ENCODE data around the gene MMP27. TPM values are rescaled to one million over a fixed set of nuclear protein-coding genes. Genes with fewer than 3 reads are reported as not detected.

MMP27 gene
- total RNA-seq, 1 donor from 2014 or later = not detected

DNA sequence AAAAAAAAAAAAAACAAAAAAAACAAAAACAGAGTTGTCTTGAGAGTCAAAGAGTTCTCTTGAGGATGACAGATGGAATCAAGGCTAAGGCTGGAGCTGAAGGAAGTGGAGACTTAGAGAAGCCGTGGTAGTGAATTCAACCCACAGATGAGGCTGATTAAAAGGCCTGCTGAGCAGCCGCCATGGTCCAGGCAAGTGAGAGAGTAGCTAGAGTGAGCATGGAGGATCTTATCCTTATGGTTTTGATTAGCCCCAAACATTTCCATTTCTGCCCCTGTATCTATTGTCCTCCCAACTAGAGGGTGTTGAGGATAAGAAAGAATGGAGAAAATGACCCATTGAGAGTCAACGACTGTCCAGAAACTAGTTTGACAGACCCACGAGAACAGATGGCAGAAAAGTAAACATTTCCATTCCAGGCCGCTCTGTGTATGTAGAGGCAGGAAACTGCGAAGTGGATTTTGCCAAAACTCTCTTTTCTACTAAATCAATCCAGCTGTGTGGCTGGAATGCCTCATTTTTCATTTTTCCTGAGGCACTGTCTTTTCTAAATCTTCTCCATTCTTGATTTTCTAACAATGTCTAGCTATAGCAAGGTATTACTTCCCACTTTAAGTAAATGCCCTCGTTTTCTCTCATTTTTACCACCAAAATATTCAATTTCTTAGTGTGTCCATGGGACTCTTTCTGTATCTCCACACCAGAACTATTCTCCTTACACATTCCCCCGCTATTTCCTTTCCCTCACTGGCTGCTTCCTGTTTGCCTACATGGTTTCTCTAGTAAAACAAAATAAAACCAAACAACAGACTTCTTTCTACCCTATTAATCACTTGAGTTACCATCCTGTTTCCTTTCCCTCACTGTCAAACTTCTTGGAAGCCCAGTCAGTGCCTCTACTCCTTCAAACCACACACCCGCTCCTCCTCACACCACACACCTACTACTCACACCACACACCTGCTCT is 24.6 kb upstream of the MMP27 start:
- TF ChIP-seq, protein P1, sequence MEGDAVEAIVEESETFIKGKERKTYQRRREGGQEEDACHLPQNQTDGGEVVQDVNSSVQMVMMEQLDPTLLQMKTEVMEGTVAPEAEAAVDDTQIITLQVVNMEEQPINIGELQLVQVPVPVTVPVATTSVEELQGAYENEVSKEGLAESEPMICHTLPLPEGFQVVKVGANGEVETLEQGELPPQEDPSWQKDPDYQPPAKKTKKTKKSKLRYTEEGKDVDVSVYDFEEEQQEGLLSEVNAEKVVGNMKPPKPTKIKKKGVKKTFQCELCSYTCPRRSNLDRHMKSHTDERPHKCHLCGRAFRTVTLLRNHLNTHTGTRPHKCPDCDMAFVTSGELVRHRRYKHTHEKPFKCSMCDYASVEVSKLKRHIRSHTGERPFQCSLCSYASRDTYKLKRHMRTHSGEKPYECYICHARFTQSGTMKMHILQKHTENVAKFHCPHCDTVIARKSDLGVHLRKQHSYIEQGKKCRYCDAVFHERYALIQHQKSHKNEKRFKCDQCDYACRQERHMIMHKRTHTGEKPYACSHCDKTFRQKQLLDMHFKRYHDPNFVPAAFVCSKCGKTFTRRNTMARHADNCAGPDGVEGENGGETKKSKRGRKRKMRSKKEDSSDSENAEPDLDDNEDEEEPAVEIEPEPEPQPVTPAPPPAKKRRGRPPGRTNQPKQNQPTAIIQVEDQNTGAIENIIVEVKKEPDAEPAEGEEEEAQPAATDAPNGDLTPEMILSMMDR (conservative IDR thresholded peaks at IDR 0.05; ENCODE audit: low read depth, low read length) = no peak
- H3K4me3 ChIP-seq (ENCODE audit: low read depth, low read length) = no peak overlapping the region
- no peak for DNase-seq (ENCODE audit: low read depth)

DNA sequence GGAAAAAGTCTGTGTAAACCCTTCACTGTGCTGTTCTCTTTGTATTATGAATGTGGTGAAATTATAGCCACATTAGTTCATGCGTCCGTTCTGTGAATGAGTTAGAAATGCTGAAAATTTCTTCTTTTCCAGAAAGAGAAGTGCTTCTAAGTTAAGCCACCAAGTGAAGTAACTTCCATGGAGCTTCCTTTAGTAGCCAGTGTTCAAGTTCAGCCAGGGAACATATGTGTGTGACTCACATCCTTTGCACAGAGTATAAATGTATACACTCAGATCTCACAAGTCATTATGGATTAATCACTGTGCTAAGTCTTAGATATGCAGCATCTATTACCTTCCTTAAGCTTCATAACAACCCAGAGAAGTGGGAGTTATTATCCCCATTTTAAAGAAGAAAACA is 22.3 kb upstream of the MMP27 start:
- TF ChIP-seq, protein P1 (conservative IDR thresholded peaks at IDR 0.05; ENCODE audit: low read depth, low read length) = no peak
- H3K4me3 ChIP-seq (ENCODE audit: low read depth, low read length) = no peak overlapping the region
- DNase-seq (ENCODE audit: low read depth) = no peak

DNA sequence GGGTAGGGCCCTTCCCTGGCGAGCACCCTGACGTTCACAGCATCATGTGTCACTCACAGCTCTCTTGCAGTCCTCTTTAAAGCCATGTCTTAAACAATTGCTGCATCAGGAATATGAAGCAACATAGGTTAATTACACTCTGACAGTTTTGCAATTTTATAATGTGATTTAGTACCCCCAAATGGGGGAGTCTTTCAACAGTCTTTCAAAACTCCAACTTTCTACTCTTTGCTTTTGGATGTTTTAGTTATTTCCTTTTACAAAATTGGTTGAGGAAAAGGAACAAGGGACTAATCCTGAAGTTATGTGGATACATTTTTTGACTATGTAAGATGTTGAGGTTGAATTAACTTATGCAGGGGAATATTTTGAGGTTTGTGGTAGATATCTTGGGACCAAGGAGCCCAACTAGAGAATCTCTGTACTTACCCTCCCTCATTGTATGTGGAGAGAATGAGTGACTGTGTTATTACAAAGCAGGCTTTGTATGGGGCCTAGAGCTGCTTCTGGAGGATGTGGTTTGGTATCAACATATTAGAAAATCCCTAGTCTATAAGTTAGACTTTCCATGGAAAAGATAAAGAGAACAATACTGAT is 19.4 kb upstream of the MMP27 start, which contains the start of gene MMP8:
Gene MMP8 (minus strand): TSS at position 51 of the 597 bp plus-strand sequence. CDS start 99 bp downstream, outside the sequence.
- H3K4me3 ChIP-seq (ENCODE audit: low read depth, low read length) = no peak within 1 kb of the TSS
- TF ChIP-seq, protein P1 (conservative IDR thresholded peaks at IDR 0.05; ENCODE audit: low read depth, low read length) = no peak
- no peak for DNase-seq (ENCODE audit: low read depth)

DNA sequence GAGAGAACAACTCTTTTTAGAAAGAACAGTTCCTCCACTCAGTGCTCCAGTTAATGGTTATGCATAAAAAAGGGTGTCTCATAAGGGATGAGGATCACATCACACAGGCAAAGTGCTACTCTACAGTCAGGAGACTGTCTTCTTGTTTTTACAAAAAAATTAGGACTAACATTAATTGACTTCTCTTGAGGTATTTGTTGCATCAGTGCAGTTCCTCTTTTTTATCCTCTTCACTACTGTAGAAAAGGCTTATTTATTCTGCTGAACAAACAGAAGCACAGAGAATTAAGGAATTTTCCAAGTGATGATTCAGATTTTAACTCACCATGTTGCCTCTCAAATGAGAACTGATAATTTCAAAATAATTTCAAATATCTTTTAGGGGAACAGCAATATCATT is 17.3 kb upstream of the MMP27 start:
- TF ChIP-seq, protein P1 (conservative IDR thresholded peaks at IDR 0.05; ENCODE audit: low read depth, low read length) = no peak
- DNase-seq (ENCODE audit: low read depth) = no peak
- H3K4me3 ChIP-seq (ENCODE audit: low read depth, low read length) = no peak overlapping the region

DNA sequence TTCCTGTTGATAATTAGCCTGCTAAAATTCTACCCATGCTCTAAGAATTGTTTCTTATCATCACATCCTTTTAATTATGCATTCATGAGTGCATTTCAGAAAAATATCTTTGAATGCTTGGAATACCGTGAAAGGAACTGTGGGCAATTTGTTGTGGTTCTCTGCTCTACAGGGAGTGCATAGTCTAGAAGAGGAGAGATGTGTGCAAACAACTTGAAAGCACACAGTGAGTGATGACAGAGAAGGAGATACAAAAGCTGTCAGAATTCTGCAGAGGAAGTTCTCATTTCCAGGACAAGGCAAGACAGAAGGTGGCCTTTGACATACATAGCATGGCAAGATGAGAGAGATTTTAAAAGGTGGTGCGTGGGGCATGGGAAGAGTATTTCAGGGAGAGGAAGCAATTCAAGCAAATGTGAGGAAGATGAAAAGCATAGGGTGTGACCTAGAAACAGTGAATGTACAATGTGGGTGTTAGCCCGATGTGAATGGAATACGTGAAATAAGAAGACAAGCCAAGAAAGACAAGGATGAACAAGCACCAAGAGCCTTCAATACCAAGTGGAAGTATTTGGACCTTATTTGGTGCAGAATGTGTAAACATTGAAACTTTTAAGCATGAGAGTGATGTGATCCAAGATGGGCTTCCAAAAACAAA is 14.2 kb upstream of the MMP27 start:
- no peak for DNase-seq (ENCODE audit: low read depth)
- TF ChIP-seq, protein P1 (conservative IDR thresholded peaks at IDR 0.05; ENCODE audit: low read depth, low read length) = no peak
- H3K4me3 ChIP-seq (ENCODE audit: low read depth, low read length) = no peak overlapping the region

DNA sequence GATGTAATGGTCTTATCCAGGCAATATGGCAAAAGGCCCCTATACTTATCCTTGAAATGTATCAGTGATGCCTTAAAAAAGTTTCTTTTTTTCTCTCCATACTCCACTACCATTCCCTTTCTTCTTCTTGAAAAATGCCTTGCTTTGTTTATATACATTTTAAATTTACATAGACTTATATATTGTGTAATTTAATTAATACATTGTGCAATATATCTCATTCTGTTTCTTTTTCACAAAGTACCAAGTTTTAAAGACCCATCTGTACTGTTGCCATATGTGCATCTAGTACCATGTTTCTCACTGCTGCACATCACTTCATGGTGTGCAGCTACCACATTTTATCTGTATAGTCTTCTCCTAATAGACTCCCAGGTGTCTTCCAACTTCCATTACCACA is 11.7 kb upstream of the MMP27 start:
- DNase-seq (ENCODE audit: low read depth) = no peak
- TF ChIP-seq, protein P1 (conservative IDR thresholded peaks at IDR 0.05; ENCODE audit: low read depth, low read length) = no peak
- no peak overlapping the region for H3K4me3 ChIP-seq (ENCODE audit: low read depth, low read length)

Data from epithelial cell of proximal tubule (primary cell).